ENCODE results near the gene CDK5R1.
A peak's percentile ranks its signal among the peaks of the same experiment; 100 is the strongest.

Gene CDK5R1

DNA sequence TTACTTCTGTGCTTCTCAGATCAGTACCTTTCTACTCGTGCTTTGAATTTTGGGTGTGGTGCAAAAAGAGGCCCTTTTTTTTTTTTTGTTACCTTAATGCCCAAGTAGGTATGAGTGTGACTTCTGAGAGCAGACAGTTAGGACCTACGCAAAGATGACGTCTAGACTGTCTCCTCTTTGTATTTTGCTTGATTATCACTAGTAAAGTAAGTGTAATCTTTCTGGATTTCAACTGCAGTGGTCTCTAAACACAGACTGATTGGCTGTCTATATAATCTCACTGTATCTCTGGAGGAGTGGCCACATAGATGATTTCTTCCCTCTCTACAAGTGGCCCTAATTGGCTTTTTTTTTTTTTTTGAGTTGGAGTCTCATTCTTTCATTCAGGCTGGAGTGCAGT is 11.5 kb upstream of the CDK5R1 start:
- no peak for DNase-seq

DNA sequence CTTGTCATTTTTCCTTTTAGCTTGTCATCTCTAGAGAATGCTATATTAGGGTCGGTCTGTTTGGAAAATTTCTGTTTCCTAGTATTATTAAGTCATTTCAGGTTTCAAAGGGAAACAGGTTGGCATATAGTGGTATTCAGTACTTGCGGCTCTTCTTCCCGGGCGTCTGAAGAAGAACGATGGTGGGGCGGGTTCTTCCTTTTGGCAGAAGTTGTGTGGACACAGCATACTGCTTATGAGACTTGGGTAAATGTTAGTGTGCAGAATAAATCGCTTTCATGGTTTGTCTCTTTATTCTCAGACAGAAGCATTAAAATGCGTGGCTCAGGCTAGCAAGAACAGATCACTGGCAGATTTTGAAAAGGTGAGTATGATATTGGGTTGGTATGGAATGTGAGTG is 9.6 kb upstream of the CDK5R1 start:
- DNase-seq, result no peak

DNA sequence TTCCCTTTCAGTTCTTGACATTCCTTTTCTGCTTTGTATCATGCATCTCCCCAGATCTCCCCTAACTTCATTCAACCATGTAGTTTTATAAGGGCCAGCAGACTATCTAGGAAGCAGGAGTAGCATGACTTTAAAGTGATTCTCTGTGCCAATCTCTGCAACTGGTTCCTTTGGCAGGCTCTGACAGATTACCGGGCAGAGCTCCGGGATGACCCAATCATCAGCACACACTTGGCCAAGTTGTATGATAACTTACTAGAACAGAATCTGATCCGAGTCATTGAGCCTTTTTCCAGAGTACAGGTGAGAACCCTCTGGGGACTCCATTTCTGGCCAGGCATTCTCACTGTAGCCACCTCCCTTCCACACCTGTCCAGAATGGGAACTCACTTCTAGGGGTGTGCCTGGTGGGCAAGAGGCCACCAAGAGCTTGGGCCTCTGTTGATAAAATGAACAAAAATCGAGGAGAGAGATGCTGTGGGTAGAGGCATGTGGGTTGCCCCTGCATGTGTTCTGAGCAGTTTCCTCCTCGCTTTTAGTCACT is 7.6 kb upstream of the CDK5R1 start:
- DNase-seq, result no peak

DNA sequence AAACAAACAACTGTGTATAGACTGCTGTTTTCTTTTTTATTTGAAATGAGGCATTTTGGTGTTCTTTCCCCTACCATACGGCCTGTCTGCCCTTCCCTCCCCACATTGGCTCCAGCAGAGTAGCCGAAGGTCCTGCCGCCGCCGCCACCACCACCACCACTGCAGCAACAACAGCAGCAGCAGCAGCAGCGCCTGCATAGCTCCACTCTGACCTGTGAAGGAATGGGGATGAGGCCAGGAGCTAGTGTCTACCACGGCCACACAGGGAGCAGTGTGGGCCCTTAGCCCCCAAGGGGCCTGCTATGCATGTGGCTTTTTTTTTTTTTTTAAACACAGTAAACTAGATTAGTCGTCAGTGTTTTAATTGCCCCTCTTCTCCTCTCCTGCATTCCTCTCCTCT is 5.6 kb upstream of the CDK5R1 start:
- DNase-seq, result no peak

DNA sequence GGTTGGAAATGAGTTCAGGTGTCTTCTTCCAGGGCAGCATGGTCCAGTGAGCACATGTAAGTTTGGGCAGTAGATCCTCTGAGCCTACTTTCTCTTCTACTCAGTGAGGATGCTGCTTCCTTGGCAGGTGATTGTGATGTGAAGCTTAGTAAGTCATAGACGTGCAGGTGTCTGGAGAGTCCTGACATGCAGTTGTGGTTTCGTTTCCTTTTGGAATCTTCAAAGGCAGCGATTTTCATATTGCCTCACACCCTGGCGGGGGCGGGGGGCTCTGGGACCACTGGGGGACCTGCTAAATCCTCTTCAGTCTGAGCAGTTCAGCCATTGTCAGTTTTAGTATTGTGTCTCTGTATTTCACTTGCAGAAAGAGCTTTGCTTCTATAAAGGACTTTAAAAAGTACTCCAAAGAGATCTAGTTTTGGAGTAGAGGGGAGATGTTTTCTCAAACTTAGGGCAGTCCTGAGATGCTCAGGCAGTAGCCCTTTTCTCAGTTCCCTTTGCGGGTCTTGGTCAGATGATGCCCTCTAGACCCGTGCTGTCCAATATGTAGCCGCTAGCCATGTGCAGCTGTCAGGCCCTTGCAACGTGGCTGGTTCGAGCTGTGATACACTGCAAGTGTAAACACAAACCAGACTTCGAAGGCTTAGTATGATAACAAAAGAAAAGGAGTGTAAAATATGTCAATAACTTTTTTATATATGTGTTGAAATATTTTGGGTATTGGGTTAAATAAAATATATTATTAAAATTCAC is 4.0 kb upstream of the CDK5R1 start:
- DNase-seq, result peak; percentile 20

DNA sequence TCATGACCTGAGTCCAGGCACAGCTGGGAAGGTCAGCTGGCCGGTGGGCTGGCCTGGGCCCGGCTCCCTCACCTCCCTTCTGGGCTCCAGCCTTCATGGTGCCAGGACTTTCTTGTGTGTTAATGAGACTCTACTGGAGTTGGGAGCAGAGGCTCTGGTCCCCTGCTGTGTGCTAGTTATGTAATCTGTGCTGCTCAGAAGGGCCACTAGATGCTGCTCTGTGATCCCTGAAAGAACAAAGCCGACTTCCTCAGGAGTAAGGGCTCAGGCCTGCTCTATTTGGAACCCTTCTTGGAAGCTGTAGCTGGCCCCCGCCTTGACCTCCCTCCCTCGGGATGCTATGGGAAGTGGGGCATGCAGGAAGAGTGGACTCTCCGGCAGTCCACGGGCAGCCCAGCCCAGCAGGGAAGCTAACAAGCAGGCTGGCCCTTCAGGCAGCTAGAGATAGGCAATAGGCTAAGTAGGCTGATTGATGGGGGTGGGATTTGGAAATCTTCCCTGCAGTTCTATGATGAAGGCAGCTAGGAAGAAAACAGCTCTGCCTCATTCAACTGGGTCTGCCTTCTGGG is 3.3 kb upstream of the CDK5R1 start:
- DNase-seq, result peak; percentile 72

DNA sequence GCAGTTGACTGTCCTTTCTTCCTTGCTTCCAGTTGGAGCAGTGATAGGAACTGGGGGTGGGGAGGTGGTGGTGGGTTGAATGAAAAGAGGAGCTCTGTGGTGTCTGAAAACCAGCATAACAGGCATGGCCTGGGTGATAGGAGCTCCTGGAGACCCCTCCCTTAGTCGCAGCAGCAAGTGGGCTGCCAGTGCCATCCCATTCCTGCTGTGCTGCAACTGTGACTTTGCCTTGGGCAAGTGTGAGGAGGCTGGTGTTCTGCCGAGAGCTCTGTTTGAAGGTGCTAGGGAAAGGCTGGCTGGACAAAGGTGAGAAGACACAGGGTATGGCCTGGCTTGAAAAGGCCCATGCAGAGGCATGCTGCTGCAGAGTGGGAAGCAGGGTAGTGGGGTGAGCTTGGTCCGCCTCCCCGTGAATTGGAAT is 2.7 kb upstream of the CDK5R1 start:
- peak; percentile 17 for DNase-seq

DNA sequence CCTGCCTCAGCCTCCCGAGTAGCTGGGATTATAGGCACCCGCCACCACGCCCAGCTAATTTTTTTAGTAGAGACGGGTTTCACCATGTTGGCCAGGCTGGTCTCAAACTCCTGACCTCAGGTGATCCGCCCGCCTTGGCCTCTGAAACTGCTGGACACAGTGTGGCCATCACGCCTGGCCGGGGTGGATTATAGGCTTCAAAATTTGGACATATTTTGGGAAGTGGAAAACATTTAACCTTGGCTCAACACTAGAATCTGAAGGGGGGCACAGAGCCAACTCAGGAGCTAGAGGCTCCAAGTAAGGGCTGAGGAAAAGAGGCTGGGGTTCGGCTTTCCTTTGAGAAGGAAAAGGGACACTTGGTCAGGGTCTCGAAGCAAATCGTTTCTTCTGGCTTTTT is 2.2 kb upstream of the CDK5R1 start:
- no peak for DNase-seq

DNA sequence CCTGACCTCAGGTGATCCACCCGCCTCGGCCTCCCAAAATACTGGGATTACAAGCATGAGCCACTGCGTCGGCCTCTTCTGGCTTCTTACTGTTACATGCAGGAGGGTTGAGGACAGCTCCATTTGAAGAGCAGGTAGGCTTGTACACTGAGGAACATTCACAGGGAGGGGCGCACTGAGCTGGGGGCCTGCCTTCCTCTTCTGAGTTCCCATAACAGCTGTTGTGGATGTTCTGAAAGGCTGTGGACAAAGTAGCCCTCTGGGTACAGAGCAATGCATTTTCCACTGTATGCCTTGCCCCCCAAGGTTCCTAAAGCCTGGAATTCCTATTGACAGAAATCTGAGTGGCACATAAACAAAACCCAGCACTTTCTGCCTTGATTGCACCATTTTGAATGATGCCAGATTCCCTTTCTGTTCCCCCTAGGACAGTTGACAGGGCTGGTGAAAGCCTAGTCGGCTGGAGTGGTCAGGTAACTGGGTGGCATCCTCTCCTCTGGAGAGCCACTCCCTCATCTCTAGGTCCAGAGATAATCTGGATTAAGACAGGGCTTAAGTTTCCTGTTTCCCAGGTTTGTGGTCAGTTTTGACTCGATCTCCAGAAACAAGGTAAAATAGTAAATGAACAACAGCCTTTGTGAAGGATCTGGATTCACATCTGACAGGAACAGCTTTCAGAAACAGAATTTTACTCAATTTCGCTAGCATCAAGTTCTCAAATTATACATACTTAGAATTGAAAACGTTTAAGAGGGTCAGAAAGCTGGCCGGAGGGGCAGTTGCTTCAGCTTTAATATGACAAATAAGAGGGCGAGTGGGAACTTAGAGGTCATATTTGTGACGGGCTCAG is 1.3 kb upstream of the CDK5R1 start:
- peak; percentile 53 for DNase-seq

DNA sequence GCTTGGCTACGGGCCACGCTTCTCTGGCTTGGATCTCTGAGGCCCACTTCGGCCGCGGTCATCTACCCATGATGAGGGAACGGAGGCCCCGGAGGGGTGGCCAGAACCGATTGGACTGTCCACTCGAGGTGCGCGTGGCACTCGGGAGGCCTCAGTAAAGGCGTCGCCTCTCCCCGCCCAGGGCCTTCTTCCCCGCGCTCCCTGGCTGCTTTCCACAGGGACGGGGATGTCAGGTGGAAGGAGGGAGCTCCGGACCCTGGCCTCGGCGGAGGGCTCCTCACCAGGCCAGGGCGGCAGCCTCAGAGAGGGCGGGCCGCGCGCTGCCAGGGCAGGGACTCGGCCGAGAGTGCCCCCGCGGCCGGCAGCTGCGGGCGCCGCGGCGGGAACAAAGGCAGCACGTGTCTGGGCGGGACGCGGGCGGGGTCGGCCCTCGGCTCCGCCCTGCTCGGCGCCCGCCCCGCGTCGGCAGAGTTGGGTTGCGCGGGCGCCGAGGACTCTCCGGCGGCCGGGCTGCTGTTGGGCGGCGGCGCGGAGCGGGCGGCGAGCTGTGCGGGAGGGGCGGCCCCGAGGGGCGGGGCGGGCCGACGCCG is 587 bp upstream of the CDK5R1 start:
- peak; percentile 92 for DNase-seq

DNA sequence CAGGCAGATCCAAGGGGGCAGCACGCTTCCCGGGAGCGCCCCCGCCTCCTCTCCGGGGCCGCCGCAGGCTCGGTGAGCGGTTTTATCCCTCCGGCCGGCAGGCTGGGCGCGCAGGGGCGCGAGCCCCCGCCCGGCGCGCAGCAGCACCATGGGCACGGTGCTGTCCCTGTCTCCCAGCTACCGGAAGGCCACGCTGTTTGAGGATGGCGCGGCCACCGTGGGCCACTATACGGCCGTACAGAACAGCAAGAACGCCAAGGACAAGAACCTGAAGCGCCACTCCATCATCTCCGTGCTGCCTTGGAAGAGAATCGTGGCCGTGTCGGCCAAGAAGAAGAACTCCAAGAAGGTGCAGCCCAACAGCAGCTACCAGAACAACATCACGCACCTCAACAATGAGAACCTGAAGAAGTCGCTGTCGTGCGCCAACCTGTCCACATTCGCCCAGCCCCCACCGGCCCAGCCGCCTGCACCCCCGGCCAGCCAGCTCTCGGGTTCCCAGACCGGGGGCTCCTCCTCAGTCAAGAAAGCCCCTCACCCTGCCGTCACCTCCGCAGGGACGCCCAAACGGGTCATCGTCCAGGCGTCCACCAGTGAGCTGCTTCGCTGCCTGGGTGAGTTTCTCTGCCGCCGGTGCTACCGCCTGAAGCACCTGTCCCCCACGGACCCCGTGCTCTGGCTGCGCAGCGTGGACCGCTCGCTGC is 832 bp downstream of the CDK5R1 start:
- DNase-seq, result peak; percentile 53

DNA sequence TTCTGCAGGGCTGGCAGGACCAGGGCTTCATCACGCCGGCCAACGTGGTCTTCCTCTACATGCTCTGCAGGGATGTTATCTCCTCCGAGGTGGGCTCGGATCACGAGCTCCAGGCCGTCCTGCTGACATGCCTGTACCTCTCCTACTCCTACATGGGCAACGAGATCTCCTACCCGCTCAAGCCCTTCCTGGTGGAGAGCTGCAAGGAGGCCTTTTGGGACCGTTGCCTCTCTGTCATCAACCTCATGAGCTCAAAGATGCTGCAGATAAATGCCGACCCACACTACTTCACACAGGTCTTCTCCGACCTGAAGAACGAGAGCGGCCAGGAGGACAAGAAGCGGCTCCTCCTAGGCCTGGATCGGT is 1.4 kb downstream of the CDK5R1 start:
- no peak for DNase-seq

DNA sequence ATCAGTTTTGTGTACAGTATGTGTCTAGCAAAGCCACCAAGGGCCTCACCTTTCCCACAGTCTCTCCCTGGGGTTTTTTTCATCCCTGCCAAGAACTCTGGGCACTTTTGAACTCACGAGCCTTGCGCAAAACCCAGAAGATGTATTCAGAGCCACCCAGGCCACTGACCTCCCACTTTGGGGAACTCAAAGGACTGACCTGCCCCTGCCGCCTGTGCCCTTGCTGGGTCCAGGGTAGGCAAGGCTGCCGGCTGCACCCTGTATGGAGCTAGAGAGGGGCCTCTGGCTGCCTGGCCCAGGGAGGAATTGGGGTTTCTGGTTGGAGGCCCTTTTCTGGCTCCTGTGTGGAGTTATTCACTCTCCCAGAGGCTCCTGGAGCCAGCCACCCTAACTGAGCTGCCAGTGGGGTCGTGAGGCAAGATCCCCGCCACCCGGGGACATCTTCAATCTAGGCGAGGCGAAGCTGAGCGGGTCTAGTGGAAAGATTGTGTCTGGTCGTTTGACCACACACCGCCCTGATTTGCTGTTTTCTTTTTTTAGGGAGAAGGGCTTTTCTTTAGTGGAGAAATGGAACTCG is 1.9 kb downstream of the CDK5R1 start:
- DNase-seq, result no peak

DNA sequence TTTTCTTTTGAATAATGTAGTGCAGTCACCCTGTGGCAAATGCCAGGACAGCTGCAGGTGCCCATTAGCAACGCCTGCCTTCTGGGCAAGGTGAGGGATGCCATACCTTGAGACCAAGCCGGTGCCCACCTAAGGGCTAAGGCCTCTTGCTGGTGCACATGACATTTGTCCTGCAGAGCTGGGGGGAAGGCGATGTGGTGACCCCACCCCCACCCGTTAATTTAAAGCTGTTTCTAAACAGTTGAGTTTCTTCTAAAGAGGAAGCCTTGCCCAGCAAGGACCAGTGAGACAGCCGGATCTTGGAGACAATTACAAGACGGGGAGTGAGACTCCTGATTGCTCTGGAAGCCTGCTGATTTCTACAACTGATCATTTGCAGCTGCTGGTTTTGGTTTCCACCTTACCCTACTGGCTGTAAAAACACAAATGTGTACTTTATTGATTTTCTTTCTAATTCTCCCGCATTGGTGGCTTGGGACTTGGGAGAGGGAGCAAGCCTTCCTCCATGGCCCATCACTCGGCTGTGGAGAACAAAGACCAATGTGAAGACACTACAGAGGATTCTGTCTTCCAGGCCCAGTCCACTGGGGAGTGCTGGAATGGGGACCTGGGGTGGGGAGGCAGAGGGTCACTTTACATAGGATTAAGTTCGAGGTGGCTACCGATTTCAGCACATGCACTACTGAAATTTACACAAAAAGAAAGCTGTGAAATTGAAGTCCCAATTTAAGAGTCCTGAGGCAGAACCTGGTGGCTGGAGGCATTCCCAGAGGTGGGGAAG is 2.7 kb downstream of the CDK5R1 start:
- DNase-seq, result no peak

DNA sequence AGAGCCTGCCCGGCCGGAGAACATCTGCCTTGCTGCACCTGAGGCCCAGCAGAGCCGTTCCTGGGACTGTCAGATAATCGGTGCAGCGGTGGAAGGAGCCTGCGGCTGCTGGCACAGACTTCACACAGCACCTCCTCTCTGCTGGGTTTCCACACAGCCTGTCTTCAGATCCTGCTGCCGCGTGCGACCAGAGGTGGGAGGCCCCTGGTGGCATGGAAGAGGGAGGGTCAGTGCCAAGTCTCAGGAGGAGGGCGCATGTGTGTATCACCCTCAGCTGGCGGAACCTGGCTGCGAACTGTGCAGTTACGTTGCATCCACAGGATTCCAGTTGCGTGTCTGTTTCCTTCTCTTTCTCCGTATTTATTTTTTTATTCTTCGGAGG is 3.3 kb downstream of the CDK5R1 start:
- DNase-seq, result no peak

DNA sequence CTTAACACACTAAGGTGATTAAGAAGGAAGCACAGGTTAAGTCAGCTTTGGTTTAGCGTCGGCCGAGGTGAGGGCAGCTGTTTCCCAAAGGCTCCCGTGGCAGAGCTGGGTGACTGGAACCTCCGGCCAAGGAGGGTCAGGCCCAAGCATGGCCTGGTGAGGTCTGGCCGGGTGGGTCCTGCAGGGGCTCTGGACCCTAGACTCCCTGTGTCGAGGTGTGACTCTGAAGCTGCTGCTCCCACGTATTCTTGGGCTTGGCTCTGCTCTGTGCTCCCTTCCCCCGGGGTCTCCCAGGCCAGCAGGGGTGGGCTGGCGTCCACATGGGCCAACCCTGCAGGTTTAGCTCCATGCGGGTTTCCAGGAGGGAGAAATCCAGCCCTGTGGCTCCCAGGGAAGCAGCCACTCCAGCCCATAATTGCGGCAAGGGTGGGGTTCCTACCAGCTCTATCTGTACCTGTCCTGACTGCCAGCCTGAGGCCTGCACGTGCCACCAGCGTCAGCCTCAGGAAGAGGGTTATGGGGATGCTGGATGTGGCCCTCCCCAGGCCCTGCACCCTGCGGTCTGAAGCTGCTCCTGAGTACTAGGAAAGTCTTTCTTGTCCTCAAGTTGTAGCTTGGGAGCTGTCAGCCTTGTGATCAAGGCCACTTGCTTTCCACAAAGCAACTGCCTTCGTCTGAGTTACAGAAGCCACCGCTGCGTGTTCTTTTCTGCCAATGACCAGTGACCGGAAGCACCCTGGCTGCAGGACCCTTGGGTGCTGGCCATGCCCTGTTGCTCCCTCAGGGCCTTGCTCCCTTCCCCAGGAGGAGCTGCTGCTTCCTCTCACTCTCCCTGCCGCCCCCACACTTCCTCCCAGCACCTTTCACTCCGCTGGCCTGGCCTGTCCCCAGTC is 4.8 kb downstream of the CDK5R1 start:
- no peak for DNase-seq

DNA sequence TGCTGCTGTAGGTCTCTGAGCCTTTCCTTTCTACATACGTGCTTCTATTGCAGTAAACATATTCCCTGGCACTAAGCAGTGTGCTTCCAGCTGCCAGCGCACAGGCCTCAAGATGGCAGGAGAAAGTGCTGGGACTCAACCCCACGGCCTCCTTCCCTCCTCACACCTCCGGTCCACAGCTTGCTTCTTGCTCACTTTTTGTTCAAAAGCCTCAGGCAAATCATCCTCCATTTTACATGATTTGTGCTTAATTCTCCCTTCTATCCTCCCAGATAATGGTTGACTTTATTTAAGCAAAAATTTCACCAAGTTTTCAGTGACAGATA is 5.4 kb downstream of the CDK5R1 start:
- no peak for DNase-seq

DNA sequence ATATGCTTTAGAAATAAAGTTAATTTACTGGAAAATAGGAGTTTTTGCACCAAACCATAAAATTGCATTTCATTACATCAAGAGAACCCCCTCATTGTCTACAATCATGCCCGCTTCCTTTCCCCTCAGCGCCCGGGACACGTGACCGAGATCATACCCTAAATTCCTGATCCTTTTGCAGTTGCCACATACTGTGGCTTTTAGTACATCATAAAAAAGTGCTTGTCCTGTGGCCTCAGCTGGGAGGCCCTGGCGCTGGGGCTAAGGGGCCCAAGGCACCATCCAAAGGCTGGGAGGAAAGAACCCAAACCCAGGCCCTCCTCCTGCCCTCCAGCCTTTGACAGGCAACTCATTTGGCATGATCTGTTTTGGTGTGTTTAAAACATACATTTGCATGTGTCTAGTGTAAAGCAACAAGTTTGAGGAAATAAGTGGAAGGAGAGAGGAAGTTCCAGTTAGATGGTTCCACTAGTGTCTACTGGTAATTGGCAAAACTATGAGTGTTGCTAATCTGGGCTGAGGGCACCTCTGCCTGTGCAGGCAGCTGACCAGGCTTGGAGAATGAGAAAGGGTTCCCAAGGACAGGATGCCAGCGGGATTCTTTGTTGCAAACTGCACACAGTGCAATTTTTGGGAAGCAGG is 6.0 kb downstream of the CDK5R1 start:
- DNase-seq, result no peak

DNA sequence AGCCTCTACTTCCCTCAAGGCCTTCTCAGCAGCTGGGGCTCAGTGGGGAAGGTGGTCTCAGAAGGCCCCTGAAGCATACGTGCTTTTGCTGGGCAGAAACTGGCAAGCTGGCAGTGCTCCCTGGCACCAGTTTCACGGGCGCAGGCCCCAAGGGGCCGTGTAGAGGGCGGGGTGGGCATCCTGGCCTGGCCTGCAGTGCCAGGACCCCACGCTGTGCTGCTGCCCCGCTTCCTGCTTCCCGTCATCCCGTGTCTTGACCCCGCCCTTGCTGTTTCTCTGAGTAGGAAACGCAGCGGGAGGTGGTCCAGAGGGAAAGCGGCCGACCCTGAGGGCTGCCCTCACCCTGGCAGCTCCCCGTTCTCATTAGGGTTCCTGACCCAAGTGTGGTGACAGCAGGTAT is 6.8 kb downstream of the CDK5R1 start:
- DNase-seq, result no peak

DNA sequence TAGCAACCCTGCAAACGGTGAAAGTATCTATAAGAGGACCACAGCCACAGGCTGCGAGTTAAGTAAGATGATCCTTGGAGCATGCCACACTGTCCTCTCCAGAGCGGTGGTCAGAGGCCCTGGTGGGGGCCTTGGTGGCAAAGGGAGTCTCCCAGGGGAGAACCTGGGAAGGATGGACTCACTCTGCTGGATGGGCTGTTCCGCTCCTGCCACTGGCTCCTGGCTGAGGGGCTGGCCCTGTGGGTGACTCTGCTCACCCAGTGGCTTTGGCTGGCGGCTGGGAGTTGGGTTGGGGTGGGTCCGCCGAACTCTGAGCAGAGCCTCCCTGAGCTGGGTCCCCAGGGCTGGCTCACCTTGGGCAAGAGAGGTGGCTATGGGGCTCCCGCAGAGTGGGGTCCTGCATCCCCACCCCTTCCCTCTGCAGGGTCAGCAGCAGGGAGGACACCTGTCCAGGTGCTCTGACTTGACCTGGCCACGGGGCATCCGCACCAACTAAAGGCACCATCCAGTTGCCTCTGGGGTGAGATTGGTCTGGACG is 7.3 kb downstream of the CDK5R1 start:
- no peak for DNase-seq
